SK-N-SH (cell line): ENCODE measurements around the gene ENTPD8.

ENCODE experiments used
- CHD2 ChIP-seq: fragments of 150-350 bp; IDR thresholded peaks from 2 replicates; pipeline ENCODE4 v1.6.1; 2018; ENCODE audit warnings: low read length; ENCODE audit not compliant: partially characterized antibody
- EZH2phosphoT487 ChIP-seq: fragments of 200-600 bp; sonication (generic); IDR thresholded peaks from 2 replicates; pipeline ENCODE4 v1.6.1; 2017; ENCODE audit warnings: low read depth, mixed run types, mild to moderate bottlenecking, antibody characterized with exemption, moderate library complexity, borderline replicate concordance
- NFIC ChIP-seq: IDR thresholded peaks from 2 replicates; pipeline ENCODE4 v1.4.0; 2012; ENCODE audit warnings: borderline replicate concordance
- NRF1 ChIP-seq: IDR thresholded peaks from 2 replicates; pipeline ENCODE4 v1.6.1; 2012; ENCODE audit warnings: low read depth, mild to moderate bottlenecking, low read length
- POLR2AphosphoS5 ChIP-seq: IDR thresholded peaks from 2 replicates; pipeline ENCODE4 v1.6.1; 2012; ENCODE audit warnings: low read depth, low read length
- RAD21 ChIP-seq: IDR thresholded peaks from 2 replicates; pipeline ENCODE4 v1.6.1; 2012; ENCODE audit warnings: mild to moderate bottlenecking, low read length
- RCOR1 ChIP-seq: fragments of 150-350 bp; IDR thresholded peaks from 2 replicates; pipeline ENCODE4 v1.6.1; 2017; ENCODE audit warnings: antibody characterized with exemption, low read length
- RXRA ChIP-seq: IDR thresholded peaks from 2 replicates; pipeline ENCODE4 v1.4.0; 2012; ENCODE audit warnings: low read depth, mild to moderate bottlenecking, borderline replicate concordance
- TCF12 ChIP-seq: IDR thresholded peaks from 2 replicates; pipeline ENCODE4 v1.4.0; 2012
- TEAD4 ChIP-seq: IDR thresholded peaks from 2 replicates; pipeline ENCODE4 v1.4.0; 2012; ENCODE audit warnings: mild to moderate bottlenecking, borderline replicate concordance; ENCODE audit not compliant: insufficient read depth
- YY1 ChIP-seq: IDR thresholded peaks from 2 replicates; pipeline ENCODE4 v1.4.0; 2012; ENCODE audit warnings: low read depth, mild to moderate bottlenecking
- TF ChIP-seq, protein P1 (sequence below): fragments of 200-600 bp; sonication (generic); IDR thresholded peaks from 2 replicates; pipeline ENCODE4 v1.6.1; 2017; ENCODE audit warnings: antibody characterized with exemption, mild to moderate bottlenecking, moderate library complexity
- TF ChIP-seq, protein P2 (sequence below): IDR thresholded peaks from 2 replicates; pipeline ENCODE4 v1.6.1; 2012; ENCODE audit warnings: mild to moderate bottlenecking, low read depth, low read length, moderate library complexity
- TF ChIP-seq, protein P3 (sequence below): IDR thresholded peaks from 2 replicates; pipeline ENCODE4 v1.4.0; 2012; ENCODE audit warnings: low read depth

DNA sequence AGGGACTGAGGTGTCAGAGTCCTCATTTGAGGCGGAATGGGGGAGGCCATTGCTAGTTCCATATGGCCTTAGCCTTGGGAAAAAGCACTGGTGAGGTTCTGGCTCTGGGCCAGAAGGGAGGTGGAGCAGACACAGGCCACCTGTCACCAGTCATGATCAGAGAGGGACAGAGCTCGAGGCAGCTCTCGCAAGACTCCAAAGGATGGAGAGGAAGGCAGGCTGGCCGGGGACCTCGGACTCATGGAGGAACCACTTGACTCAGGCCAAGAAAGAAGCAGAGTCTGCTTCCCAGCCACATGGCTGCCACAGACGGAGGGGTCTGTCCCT is 47.1 kb upstream of the ENTPD8 start:
- TF ChIP-seq EZH2phosphoT487 = no peak
- TF ChIP-seq, protein P1, sequence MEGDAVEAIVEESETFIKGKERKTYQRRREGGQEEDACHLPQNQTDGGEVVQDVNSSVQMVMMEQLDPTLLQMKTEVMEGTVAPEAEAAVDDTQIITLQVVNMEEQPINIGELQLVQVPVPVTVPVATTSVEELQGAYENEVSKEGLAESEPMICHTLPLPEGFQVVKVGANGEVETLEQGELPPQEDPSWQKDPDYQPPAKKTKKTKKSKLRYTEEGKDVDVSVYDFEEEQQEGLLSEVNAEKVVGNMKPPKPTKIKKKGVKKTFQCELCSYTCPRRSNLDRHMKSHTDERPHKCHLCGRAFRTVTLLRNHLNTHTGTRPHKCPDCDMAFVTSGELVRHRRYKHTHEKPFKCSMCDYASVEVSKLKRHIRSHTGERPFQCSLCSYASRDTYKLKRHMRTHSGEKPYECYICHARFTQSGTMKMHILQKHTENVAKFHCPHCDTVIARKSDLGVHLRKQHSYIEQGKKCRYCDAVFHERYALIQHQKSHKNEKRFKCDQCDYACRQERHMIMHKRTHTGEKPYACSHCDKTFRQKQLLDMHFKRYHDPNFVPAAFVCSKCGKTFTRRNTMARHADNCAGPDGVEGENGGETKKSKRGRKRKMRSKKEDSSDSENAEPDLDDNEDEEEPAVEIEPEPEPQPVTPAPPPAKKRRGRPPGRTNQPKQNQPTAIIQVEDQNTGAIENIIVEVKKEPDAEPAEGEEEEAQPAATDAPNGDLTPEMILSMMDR = no peak
- TF ChIP-seq, protein P2, sequence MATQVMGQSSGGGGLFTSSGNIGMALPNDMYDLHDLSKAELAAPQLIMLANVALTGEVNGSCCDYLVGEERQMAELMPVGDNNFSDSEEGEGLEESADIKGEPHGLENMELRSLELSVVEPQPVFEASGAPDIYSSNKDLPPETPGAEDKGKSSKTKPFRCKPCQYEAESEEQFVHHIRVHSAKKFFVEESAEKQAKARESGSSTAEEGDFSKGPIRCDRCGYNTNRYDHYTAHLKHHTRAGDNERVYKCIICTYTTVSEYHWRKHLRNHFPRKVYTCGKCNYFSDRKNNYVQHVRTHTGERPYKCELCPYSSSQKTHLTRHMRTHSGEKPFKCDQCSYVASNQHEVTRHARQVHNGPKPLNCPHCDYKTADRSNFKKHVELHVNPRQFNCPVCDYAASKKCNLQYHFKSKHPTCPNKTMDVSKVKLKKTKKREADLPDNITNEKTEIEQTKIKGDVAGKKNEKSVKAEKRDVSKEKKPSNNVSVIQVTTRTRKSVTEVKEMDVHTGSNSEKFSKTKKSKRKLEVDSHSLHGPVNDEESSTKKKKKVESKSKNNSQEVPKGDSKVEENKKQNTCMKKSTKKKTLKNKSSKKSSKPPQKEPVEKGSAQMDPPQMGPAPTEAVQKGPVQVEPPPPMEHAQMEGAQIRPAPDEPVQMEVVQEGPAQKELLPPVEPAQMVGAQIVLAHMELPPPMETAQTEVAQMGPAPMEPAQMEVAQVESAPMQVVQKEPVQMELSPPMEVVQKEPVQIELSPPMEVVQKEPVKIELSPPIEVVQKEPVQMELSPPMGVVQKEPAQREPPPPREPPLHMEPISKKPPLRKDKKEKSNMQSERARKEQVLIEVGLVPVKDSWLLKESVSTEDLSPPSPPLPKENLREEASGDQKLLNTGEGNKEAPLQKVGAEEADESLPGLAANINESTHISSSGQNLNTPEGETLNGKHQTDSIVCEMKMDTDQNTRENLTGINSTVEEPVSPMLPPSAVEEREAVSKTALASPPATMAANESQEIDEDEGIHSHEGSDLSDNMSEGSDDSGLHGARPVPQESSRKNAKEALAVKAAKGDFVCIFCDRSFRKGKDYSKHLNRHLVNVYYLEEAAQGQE = no peak
- TF ChIP-seq POLR2AphosphoS5 = no peak
- TF ChIP-seq, protein P3, sequence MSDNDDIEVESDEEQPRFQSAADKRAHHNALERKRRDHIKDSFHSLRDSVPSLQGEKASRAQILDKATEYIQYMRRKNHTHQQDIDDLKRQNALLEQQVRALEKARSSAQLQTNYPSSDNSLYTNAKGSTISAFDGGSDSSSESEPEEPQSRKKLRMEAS = no peak
- no peak for TF ChIP-seq CHD2
- TF ChIP-seq RCOR1 = no peak
- no peak for TF ChIP-seq YY1
- TF ChIP-seq TEAD4 = no peak
- TF ChIP-seq RAD21 = no peak
- TF ChIP-seq TCF12 = no peak
- no peak for TF ChIP-seq NFIC
- no peak for TF ChIP-seq RXRA
- TF ChIP-seq NRF1 = no peak
